ENCODE data around the gene SMIM3.
A peak's percentile ranks its signal among the peaks of the same experiment; 100 is the strongest.
"Not testable (repeated sequence)": the region's sequence is repeated elsewhere in the genome, so short reads cannot be mapped to it uniquely, and the experiment has no call there.

SMIM3 gene

DNA sequence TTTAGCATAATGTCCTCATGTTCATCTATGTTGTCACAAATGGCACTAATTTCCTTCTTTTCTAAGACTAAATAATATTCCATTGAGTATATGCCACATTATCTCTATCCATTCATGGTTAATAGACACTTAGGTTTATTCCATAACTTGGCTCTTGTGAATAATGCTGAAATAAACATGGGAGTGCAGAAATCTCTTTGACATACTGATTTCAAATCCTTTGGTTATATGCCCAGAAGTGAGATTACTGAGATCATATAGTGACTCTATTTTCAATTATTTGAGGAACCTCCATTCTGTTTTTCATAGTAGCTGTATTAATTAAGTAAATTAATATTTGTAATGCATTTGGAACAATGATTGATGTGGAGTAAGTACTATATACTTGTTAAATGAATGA lies 13.0 kb downstream of the SMIM3 start:
- TF ChIP-seq, protein P1, sequence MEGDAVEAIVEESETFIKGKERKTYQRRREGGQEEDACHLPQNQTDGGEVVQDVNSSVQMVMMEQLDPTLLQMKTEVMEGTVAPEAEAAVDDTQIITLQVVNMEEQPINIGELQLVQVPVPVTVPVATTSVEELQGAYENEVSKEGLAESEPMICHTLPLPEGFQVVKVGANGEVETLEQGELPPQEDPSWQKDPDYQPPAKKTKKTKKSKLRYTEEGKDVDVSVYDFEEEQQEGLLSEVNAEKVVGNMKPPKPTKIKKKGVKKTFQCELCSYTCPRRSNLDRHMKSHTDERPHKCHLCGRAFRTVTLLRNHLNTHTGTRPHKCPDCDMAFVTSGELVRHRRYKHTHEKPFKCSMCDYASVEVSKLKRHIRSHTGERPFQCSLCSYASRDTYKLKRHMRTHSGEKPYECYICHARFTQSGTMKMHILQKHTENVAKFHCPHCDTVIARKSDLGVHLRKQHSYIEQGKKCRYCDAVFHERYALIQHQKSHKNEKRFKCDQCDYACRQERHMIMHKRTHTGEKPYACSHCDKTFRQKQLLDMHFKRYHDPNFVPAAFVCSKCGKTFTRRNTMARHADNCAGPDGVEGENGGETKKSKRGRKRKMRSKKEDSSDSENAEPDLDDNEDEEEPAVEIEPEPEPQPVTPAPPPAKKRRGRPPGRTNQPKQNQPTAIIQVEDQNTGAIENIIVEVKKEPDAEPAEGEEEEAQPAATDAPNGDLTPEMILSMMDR (IDR thresholded peaks at IDR 0.05; ENCODE audit: low read depth, low read length), result no peak
- in situ Hi-C loops (cut with HindIII; ENCODE audit: low sequenced_read_pairs), result no loop called here
- H3K4me3 ChIP-seq (ENCODE audit: low read depth, low read length), result no peak overlapping the region
- DNase-seq (ENCODE audit: low read depth, low spot score), result no peak

DNA sequence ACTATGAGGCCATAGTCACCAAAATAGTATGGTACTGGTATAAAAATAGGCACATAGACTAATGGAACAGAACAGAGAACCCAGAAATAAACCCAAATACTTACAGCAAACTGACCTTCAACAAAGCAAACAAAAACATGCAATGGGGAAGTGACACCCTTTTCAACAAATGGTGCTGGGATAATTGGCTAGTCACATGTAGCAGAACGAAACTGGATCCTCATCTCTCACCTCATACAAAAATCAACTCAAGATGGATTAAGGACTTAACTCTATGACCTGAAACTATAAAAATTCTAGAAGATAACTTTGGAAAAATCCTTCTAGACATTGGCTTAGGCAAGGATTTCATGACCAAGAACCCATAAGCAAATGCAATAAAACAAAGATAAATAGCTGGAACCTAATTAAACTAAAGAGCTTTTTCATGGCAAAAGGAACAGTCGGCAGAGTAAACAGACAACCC lies 14.9 kb downstream of the SMIM3 start:
- H3K4me3 ChIP-seq (ENCODE audit: low read depth, low read length); in situ Hi-C loops (cut with HindIII; ENCODE audit: low sequenced_read_pairs); DNase-seq (ENCODE audit: low read depth, low spot score): not testable (repeated sequence)

DNA sequence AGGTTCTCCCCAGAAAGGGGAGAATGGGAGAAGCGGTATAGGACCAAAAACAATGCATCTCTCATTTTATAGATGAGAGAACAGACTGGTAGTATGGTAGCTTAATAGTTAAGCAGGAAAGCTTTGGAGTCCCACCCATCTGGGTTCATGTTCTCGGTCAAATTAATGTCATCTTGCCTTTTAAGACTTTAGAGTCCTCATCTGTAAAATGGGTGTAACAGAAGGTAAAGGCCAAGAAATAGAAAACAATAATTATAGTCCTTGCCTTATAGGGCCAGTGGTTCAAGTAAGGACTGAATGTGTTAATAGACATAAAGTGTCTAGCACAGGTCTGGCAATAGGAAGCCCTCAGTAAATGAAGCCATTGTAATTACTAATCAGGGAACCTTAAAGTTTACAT lies 16.4 kb downstream of the SMIM3 start:
- TF ChIP-seq, protein P1 (IDR thresholded peaks at IDR 0.05; ENCODE audit: low read depth, low read length), result no peak
- H3K4me3 ChIP-seq (ENCODE audit: low read depth, low read length), result no peak overlapping the region
- in situ Hi-C loops (cut with HindIII; ENCODE audit: low sequenced_read_pairs), result no loop called here
- DNase-seq (ENCODE audit: low read depth, low spot score), result no peak

DNA sequence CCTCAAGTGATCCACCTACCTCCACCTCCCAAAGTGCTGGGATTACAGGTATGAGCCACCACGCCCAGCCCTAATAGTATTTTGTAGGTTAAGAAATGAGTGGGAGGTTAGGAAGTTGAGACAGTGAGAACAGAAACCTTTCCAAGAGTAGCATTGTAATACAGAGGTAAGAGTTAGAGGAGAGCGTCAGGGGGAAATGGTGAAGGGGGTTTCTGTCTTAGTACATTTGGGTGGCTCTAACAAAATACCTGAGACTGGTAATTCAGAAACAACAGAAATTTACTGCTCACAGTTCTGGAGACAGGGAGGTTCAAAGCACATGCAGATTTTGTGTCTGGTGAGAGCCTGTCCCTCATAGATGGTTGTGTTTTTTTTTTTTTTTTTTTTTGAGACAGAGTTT lies 18.8 kb downstream of the SMIM3 start:
- in situ Hi-C loops (cut with HindIII; ENCODE audit: low sequenced_read_pairs), result no loop called here
- H3K4me3 ChIP-seq (ENCODE audit: low read depth, low read length), result no peak overlapping the region
- TF ChIP-seq, protein P1 (IDR thresholded peaks at IDR 0.05; ENCODE audit: low read depth, low read length), result no peak
- no peak for DNase-seq (ENCODE audit: low read depth, low spot score)

DNA sequence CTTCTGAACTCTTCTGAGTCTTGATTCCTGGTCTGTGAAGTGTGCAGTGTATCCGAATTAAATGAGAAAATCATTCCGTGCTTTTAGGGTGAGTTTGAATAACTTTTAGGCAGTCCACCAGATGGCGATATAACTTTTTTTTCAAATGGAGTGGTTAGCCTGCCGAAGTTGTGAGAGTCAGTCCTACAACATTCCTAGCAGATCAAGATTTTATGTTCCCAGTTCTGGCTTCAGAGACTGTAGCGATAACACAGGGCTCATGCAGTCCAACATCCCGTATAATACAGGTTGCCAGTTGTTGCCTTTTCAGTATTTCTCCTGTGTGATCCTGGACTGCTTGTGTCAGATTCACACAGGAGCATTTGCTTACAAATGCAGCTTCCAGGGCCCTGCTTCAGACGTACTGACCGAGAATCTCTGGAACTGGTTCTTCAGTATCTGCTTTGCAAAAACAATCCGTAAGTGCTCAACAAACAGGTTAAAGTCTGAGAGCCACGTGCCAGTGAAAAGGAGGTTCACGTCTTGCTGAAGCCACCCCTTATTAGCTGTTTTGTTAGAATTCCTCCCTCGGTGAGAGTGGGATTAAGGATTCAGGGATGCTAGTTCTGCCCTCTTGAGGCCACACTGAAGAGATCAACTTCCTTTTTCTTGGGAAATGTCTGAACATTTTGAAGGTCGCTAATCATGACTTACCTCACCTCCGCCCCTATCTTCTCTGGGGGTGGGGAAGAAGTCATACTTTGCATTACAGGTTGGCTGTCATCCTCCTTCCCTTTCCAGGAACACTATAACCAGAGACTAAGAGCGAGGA lies 22.8 kb downstream of the SMIM3 start:
- H3K4me3 ChIP-seq (ENCODE audit: low read depth, low read length), result peak overlapping the region; percentile 25
- DNase-seq (ENCODE audit: low read depth, low spot score), result peak; percentile 85
- TF ChIP-seq, protein P1 (IDR thresholded peaks at IDR 0.05; ENCODE audit: low read depth, low read length), result peak; percentile 61
- in situ Hi-C loops (cut with HindIII; ENCODE audit: low sequenced_read_pairs), result no loop called here

DNA sequence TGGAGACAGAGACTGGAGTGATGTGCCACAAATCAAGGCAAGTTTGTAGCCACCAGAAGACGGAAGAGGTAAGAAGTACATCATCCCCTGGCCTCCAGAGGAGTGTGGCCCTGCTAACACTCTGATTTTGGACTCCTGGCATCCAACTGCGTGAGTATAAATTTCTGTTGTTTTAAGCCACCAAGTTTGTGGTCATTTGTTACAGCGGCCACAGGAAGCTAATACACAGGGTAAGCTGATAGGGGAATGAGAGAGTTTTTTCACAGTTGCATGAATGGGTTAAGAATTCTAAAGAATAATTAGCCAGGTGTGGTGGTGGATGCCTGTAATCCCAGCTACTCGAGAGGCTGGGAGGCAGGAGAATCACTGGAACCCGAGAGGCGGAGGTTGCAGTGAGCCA lies 25.8 kb downstream of the SMIM3 start:
- TF ChIP-seq, protein P1 (IDR thresholded peaks at IDR 0.05; ENCODE audit: low read depth, low read length), result no peak
- in situ Hi-C loops (cut with HindIII; ENCODE audit: low sequenced_read_pairs), result no loop called here

DNA sequence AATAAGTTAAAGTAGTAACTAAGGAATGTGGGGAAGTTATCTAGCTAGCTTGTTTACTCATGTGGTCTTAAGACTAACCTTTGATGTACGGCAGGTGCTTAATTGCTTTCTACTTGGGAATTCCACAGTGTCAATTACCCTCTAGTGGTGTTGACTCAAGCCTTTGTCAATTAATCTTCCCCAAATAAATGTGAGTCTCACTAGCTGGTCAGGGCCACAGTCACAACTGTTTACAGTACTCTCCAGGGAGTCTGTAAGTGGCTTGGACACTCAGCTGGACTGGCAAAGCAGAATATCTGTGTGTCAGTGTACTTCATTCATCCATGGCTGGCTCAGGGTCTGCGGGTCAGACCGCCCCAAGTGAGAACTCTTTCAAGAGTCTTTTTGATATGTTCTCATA lies 30.8 kb downstream of the SMIM3 start:
- TF ChIP-seq, protein P1 (IDR thresholded peaks at IDR 0.05; ENCODE audit: low read depth, low read length), result no peak
- in situ Hi-C loops (cut with HindIII; ENCODE audit: low sequenced_read_pairs), result no loop called here
- no peak for DNase-seq (ENCODE audit: low read depth, low spot score)
- H3K4me3 ChIP-seq (ENCODE audit: low read depth, low read length), result no peak overlapping the region

More for the DNA sequence above, 25.8 kb downstream of the SMIM3 start:
- H3K4me3 ChIP-seq (ENCODE audit: low read depth, low read length), result no peak overlapping the region
- no peak for DNase-seq (ENCODE audit: low read depth, low spot score)

All from astrocyte of the spinal cord (primary cell).